ENCODE measurements around the gene FBXO33.

FBXO33 gene

DNA sequence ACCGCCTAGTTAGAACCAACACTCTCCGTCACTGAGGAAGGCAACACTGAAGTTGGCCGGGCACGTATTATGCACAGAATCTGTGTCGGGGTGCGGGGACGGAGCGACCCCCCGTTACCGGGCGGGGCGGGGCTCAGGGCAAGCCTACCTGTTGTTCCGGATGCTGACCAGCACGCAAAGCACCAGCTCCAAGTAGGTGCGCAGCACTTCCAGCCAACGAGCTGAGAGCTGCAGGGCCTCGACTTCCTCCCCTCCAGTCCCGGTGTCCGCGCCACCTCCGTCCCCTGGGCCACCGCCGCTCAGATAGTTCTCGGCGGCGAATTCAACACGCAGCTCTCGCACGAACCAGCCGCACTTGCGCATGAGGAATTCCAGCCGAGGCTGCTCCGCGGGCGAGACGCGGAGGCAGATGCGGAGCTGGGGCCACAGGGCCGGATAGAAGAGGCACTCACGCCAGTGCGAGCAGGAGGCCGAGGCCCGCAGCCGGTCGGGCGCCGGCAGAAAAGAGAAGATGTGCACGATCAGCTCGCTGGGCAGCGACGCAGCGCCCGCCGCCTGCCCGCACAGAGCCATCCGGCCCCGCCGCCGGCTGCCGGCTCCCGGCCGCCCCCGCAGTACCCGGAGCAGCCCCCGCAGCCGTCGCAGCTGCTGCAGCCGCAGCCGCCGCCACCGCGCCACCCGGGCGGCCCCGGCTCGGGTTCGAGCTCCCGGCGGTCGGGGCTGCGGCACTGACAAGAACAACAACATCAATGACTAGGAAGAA is 636 bp downstream of the FBXO33 start:
- H3K4me3 ChIP-seq (ENCODE audit: low read depth, low read length) = peak overlapping the region; percentile 92

DNA sequence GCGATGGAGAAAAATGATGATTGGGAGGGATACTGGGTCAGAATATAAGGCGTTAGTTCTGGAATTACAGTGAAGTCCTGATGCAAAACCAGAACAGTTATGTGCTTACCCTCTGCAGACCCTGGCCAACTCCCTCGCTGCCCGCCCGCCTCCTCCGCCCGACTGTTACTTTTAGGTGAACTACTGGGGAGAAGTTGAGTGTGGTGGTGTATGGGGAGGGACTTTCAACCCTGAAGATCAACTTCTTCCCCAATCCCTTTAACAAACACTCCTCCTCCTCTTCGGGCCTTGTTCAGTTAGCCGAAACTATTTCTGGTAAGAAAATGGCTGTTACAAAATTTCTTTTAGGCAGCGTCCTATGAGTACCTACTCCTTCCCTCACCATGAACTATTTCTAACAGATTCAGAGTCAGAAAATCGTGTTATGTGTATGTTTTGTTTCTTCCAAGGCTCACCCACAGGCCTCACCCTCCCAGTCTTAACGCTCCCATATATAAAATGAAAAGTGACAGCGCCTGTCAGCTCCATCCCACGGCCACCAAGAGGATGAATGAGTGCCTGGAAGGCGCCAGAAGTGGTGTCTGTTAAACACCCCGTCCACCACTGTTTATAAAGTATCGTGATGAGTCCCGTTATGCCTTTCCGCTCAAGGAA is 1.3 kb downstream of the FBXO33 start:
- peak overlapping the region; percentile 92 for H3K4me3 ChIP-seq (ENCODE audit: low read depth, low read length)

DNA sequence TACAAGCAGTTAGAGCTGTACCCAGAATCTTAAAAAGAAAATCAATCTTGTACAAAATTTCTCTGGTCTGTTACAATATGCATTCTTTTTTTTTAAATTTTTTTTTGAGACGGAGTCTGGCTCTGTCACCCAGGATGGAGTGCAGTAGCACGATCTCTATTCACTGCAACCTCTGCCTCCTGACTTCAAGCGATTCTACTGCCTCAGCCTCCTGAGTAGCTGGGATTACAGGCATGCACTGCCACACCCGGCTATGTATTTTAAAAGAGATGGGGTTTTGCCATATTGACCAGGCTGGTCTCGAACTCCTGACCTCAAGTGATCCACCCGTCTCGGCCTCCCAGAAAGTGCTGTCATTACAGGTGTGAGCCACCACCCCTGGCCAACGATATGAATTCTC is 4.1 kb downstream of the FBXO33 start:
- no peak overlapping the region for H3K4me3 ChIP-seq (ENCODE audit: low read depth, low read length)

GRCh38 chr14:39426605-39427004 is 5.6 kb downstream of the FBXO33 start:
- H3K4me3 ChIP-seq (ENCODE audit: low read depth, low read length) = no peak overlapping the region

GRCh38 chr14:39425947-39426346 is 6.3 kb downstream of the FBXO33 start:
- no peak overlapping the region for H3K4me3 ChIP-seq (ENCODE audit: low read depth, low read length)

DNA sequence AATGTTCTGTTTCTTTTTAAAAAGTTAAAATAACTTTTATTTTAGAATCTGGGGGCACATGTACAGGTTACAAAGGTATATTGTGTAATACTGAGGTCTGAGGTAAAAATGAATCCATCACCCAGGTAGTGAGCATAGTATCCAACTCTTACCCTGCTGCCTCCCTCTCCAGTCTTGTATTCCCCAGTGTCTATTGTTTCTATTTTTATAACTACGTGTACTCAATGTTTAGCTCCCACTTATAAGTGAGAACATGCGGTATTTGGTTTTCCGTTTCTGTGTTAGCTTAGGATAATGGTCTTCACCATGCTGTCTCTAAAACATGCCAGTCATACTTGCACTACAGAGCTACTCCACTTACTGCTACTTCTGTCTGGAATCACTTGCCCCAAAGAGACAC is 8.4 kb downstream of the FBXO33 start:
- H3K4me3 ChIP-seq (ENCODE audit: low read depth, low read length) = no peak overlapping the region

DNA sequence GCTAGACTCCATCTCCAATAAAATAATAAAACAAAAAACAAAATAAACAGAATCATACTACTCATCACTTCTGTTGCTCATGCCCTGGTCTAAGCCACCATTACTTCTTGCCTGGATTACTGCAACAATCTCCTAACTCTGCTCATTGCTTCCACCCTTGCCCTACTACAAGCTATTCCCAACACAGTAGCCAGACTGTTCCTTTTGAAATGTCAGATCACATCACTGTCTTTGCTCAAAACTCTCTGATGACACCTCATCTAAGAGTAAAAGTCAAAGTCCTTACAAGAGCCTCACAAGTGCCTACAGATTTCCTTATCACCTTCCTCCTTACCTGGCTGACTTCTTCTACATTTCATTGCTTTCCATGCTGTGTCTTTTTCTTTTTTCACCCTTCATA is 10.0 kb downstream of the FBXO33 start:
- no peak overlapping the region for H3K4me3 ChIP-seq (ENCODE audit: low read depth, low read length)

GRCh38 chr14:39419272-39419671 is 13.0 kb downstream of the FBXO33 start:
- H3K4me3 ChIP-seq (ENCODE audit: low read depth, low read length) = no peak overlapping the region

- no peak overlapping the region for H3K4me3 ChIP-seq (ENCODE audit: low read depth, low read length)
Observed at GRCh38 chr14:39417014-39417413, 15.2 kb downstream of the FBXO33 start.

GRCh38 chr14:39416072-39416471 is 16.2 kb downstream of the FBXO33 start:
- no peak overlapping the region for H3K4me3 ChIP-seq (ENCODE audit: low read depth, low read length)

GRCh38 chr14:39406560-39406959 is 25.7 kb downstream of the FBXO33 start:
- H3K4me3 ChIP-seq (ENCODE audit: low read depth, low read length) = no peak overlapping the region

DNA sequence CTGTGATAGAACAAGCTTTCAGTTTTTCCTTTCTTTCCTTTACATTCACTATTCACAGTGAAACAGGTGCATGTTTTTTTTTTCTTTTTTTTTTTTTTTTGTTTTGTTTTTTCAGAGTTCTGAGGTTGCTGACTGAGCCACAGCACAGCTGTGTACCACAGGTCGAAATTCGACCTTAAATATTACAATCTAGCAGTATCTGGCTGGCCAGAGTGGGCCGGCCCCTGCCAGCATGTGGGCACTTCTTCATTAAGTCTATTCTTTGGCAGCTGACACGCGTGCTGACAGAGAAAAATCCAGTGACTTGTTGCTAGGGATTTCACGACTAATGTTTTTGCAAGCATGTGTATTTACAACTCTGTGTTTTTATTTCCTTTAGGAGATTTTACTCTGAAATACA is 33.9 kb downstream of the FBXO33 start:
- no peak overlapping the region for H3K4me3 ChIP-seq (ENCODE audit: low read depth, low read length)

DNA sequence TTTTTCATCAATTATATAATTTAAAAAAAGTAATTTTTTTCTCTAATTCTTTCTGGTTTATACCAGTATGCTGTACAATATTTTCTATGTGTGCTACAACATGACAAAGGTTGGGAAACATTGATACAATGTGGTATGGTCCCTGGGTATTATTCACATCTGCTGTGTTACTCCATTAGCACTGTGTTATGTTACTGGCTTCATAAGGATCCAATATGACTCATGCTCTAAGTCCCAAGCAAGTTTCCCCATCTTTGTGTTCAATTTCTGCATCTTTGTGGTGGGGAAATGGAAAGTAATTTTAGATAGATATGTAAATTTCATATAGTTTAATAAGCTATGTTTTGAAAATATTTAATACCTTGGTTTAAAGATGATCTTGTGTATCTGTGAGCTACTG is 35.8 kb downstream of the FBXO33 start:
- H3K4me3 ChIP-seq (ENCODE audit: low read depth, low read length) = no peak overlapping the region

DNA sequence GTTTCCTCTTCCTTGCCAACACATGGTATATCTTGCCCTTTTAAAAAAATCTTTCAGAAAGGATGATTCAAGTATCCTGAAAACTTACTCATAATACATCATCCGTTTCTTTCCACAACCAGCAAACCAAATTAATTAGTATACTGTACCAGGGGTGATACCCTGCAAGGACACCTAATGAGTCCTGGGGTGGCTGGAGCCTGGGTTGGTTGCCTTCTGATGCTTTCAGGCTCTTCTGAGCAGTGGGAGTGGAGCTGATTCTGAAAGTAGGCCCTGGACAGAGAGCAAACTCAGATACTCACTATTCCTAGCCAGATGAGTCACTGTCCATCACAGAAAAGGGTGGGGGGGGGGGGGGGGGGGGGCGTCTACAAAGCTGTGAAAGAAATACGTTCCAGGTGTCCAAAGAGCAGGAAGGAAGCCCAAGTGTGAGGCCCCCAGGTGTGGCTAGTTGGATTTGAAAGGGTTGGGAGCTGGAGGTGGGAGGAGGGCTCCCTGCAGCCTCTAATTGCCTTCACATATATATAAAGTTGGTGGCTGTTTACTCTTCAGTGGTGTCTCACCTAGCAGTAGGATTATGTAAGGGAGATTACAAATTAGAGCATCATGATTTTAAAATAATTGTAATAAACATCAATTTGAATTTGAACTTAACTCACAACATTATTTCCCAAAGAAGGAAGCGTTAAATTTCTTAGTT is 36.5 kb downstream of the FBXO33 start:
- no peak overlapping the region for H3K4me3 ChIP-seq (ENCODE audit: low read depth, low read length)

- no peak overlapping the region for H3K4me3 ChIP-seq (ENCODE audit: low read depth, low read length)
Observed at GRCh38 chr14:39393289-39393688, 38.9 kb downstream of the FBXO33 start.

DNA sequence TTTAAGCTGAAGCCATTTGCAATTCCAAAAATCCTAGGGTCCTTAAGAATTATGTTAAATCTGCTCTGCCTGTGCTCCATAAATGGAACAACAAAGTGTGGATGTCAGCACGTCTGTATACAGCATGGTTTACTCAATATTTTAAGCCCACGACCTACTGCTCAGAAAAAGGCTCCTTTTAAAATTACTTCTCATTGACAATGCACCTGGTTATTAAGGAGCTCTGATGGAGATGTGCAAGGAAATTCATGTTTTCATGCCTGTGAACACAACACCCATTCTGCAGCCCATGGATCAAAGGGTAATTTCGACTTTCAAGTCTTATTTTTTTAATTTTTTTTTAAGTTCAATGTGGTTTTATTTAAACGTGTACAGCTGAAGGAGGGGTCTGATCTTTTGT is 48.1 kb downstream of the FBXO33 start:
- no peak overlapping the region for H3K4me3 ChIP-seq (ENCODE audit: low read depth, low read length)

DNA sequence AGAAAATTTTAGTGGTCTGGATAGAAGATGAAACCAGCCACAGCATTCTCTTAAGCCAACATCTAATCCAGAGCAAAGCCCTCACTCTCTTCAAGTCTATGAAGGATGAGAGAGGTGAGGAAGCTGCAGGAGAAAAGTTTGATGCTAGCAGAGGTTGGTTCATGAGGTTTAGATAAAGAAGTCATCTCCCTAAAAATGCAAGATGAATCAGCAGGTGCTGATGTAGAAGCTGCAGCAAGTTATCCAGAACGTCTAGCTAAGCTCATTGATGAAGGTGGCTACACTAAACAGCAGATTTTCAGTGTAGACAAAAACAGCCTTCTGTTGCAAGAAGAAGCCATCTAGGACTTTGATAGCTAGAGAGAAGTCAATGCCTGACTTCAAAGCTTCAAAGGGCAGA is 48.5 kb downstream of the FBXO33 start:
- no peak overlapping the region for H3K4me3 ChIP-seq (ENCODE audit: low read depth, low read length)

DNA sequence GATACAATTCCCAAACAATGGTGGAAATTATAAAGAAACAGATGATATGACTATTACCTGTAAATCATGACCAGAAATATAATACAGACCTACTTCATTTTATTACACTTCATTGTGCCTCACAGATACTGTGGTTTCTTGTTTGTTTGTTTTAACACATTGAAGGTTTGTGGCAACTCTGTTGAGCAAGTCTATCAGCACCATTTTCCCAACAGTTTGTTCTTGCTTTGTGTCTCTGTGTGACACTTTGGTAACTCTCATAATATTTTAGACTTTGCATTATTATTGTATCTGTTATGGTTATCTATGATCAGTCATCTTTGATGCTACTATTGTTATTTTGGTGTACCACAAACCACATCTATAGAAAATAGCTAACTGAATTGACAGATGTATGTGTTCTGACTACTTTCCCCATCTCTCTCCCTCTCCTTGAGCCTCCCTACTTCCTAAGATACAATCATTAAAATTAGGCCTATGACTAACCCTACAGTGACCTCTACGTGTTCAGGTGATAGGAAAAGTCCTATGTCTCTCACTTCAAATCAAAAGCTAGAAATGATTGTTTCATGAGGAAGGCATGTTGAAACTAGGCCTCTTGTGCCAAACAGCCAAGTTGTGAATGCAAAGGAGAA is 49.1 kb downstream of the FBXO33 start:
- no peak overlapping the region for H3K4me3 ChIP-seq (ENCODE audit: low read depth, low read length)

DNA sequence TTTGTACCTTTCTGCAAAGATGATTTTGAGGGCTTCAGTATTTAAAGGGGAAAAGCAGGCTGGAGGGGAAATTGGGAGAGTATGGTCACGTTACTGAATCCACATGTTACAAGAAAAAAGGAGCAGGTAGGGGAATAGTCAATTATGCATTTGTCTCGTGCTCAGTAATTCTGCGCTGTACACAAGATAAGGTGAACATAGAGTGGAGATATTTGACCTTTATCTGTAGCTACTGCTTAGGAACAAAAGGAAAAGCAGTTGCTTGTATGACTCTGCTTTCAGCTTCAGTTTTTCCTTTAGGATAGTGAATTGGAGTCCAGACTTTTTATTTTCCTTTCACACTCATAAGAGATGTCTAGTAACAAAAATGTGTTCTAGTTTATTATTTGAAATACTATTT is 49.8 kb downstream of the FBXO33 start:
- H3K4me3 ChIP-seq (ENCODE audit: low read depth, low read length) = no peak overlapping the region

GRCh38 chr14:39381366-39381765 is 50.9 kb downstream of the FBXO33 start:
- H3K4me3 ChIP-seq (ENCODE audit: low read depth, low read length) = no peak overlapping the region

DNA sequence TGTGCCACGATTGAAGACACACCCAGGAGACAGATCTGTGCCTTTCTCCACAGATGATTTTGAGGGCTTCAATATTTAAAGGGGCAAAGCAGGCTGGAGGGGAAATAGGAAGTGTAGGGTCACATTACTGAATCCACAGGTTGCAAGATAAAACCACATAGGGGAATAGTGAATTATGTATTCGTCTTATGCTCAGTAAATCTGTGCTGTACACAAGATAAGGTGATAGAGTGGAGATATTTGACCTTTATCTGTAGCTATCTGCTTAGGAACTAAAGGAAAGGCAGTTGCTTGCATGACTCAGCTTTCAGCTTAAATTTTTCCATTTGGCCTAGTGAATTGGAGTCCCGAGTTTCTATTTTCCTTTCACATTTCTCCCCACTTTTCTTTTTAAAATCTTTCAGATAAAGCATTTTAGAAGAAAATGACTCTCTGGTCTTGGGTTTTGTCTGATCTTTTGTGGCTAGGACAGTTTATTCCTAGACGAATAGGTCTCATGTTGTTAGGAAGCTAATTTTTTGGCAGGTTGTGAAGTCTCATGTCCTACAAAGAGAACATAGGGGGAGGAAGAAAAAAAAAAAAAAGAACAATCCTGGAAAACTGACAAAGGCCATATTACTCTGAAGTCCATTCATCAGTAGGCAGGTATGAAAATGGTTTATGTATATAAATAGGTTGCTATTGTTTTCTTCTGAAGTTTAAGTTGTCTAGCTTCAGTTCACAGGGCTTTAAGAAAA is 55.4 kb downstream of the FBXO33 start:
- no peak overlapping the region for H3K4me3 ChIP-seq (ENCODE audit: low read depth, low read length)

Measured in iPS-11a (cell line).